ENCODE data around the gene KAT6B.

GRCh38 chr10:74836877-74837276 lies 10.5 kb downstream of the KAT6B start:
- TF ChIP-seq CTCF (IDR thresholded peaks at IDR 0.05) (no peak), EZH2 (IDR thresholded peaks at IDR 0.05; ENCODE audit: borderline replicate concordance, insufficient read depth, low read depth, low read length, poor library complexity, severe bottlenecking) (no peak)
